H9 (cell line): Measurements from ENCODE around the gene PNKD. TPM values are rescaled to one million over a fixed set of nuclear protein-coding genes. Genes with fewer than 3 reads are reported as not detected.

ENCODE experiments used
- DNase-seq: peaks from one replicate; pipeline ENCODE4 v3.0.0-alpha.2; 2017
- H2AFZ ChIP-seq: one replicate; pipeline ENCODE4 v1.6.1; 2013; ENCODE audit warnings: mild to moderate bottlenecking, low read length, control low read depth, moderate library complexity
- H2AK5ac ChIP-seq: 2 replicates; pipeline ENCODE4 v1.6.1; 2013; ENCODE audit warnings: low read length, control low read depth, mixed read lengths; ENCODE audit not compliant: insufficient read length
- H2BK120ac ChIP-seq: one replicate; pipeline ENCODE4 v1.6.1; 2013; ENCODE audit warnings: low read depth, mild to moderate bottlenecking, low read length, control low read depth, inconsistent platforms; ENCODE audit not compliant: poor library complexity, severe bottlenecking
- H2BK12ac ChIP-seq: 2 replicates; pipeline ENCODE4 v1.6.1; 2013; ENCODE audit warnings: low read length, control low read depth, mixed read lengths, low read depth; ENCODE audit not compliant: insufficient read length
- H2BK15ac ChIP-seq: 2 replicates; pipeline ENCODE4 v1.6.1; 2013; ENCODE audit warnings: low read depth, low read length, control low read depth
- H2BK20ac ChIP-seq: one replicate; pipeline ENCODE4 v1.6.1; 2013; ENCODE audit warnings: low read depth, mild to moderate bottlenecking, low read length, control low read depth, inconsistent platforms; ENCODE audit not compliant: poor library complexity, severe bottlenecking
- H2BK5ac ChIP-seq: 2 replicates; pipeline ENCODE4 v1.6.1; 2013; ENCODE audit warnings: low read length, control low read depth, mixed read lengths; ENCODE audit not compliant: insufficient read length
- H3K14ac ChIP-seq: 2 replicates; pipeline ENCODE4 v1.6.1; 2013; ENCODE audit warnings: low read length, control low read depth; ENCODE audit not compliant: insufficient read depth
- H3K18ac ChIP-seq: 2 replicates; pipeline ENCODE4 v1.6.1; 2013; ENCODE audit warnings: low read depth, mild to moderate bottlenecking, mixed read lengths, low read length, control low read depth; ENCODE audit not compliant: insufficient read length
- H3K23ac ChIP-seq: 2 replicates; pipeline ENCODE4 v1.6.1; 2013; ENCODE audit warnings: low read length, control low read depth, mixed read lengths, low read depth; ENCODE audit not compliant: insufficient read length
- H3K23me2 ChIP-seq: 2 replicates; pipeline ENCODE4 v1.6.1; 2013; ENCODE audit warnings: low read depth, mild to moderate bottlenecking, mixed read lengths, low read length, control low read depth; ENCODE audit not compliant: insufficient read length, poor library complexity, severe bottlenecking
- H3K27ac ChIP-seq: 2 replicates; pipeline ENCODE4 v1.5.1; 2013; ENCODE audit warnings: low read length, control low read depth, mixed read lengths, low read depth; ENCODE audit not compliant: insufficient read length
- H3K27me3 ChIP-seq: 2 replicates; pipeline ENCODE4 v1.6.1; 2013; ENCODE audit warnings: low read length, control low read depth, inconsistent platforms; ENCODE audit not compliant: insufficient read depth
- H3K4ac ChIP-seq: 2 replicates; pipeline ENCODE4 v1.6.1; 2013; ENCODE audit warnings: low read depth, mild to moderate bottlenecking, control low read depth, inconsistent platforms, low read length, moderate library complexity
- H3K4me1 ChIP-seq: 2 replicates; pipeline ENCODE4 v1.6.1; 2013; ENCODE audit warnings: low read length, control low read depth, inconsistent platforms; ENCODE audit not compliant: insufficient read depth
- H3K4me2 ChIP-seq: 2 replicates; pipeline ENCODE4 v1.6.1; 2013; ENCODE audit warnings: low read length, control low read depth, mixed read lengths; ENCODE audit not compliant: insufficient read length, insufficient read depth
- H3K56ac ChIP-seq: 2 replicates; pipeline ENCODE4 v1.6.1; 2013; ENCODE audit warnings: low read depth, mild to moderate bottlenecking, mixed read lengths, low read length, control low read depth; ENCODE audit not compliant: insufficient read length
- H3K79me1 ChIP-seq: 2 replicates; pipeline ENCODE4 v1.6.1; 2013; ENCODE audit warnings: low read depth, mild to moderate bottlenecking, moderate library complexity, low read length, control low read depth, inconsistent platforms; ENCODE audit not compliant: insufficient read depth, poor library complexity, severe bottlenecking
- H3K79me2 ChIP-seq: 2 replicates; pipeline ENCODE4 v1.6.1; 2013; ENCODE audit warnings: low read length, control low read depth, inconsistent platforms; ENCODE audit not compliant: insufficient read depth
- H3K9ac ChIP-seq: 2 replicates; pipeline ENCODE4 v1.6.1; 2013; ENCODE audit warnings: low read length, control low read depth, mixed read lengths; ENCODE audit not compliant: insufficient read length; ENCODE audit errors: extremely low read depth
- H3K9me3 ChIP-seq: one replicate; pipeline ENCODE4 v1.6.1; 2013; ENCODE audit warnings: low read depth, low read length, inconsistent platforms; ENCODE audit not compliant: control insufficient read depth
- H3T11ph ChIP-seq: one replicate; pipeline ENCODE4 v1.6.1; 2013; ENCODE audit warnings: mild to moderate bottlenecking, low read length, control low read depth, inconsistent platforms
- H4K20me1 ChIP-seq: one replicate; pipeline ENCODE4 v1.6.1; 2013; ENCODE audit not compliant: control insufficient read depth, insufficient read length, insufficient read depth
- H4K5ac ChIP-seq: 2 replicates; pipeline ENCODE4 v1.6.1; 2013; ENCODE audit warnings: low read depth, mild to moderate bottlenecking, mixed read lengths, low read length, control low read depth; ENCODE audit not compliant: insufficient read length
- H4K8ac ChIP-seq: replicated peaks from 2 replicates; pipeline ENCODE4 v1.6.1; 2013; ENCODE audit warnings: low read length, control low read depth, mixed read lengths, low read depth; ENCODE audit not compliant: insufficient read length
- H4K91ac ChIP-seq: 2 replicates; pipeline ENCODE4 v1.6.1; 2013; ENCODE audit warnings: low read depth, mild to moderate bottlenecking, moderate library complexity, mixed read lengths, low read length, control low read depth; ENCODE audit not compliant: insufficient read length
- H3K27ac Mint-ChIP-seq, 3 experiments: 2 replicates in 2 of 3; 3 replicates in 1 of 3; pipeline ENCODE4 v1.8.0; 2020 to 2021; ENCODE audit warnings: mixed read lengths in 3 of 3, mild to moderate bottlenecking in 1 of 3, moderate library complexity in 1 of 3
- H3K27me3 Mint-ChIP-seq: 2 replicates; pipeline ENCODE4 v1.8.0; 2021; ENCODE audit warnings: low read depth, mild to moderate bottlenecking, moderate library complexity, mixed read lengths
- H3K36me3 Mint-ChIP-seq, 3 experiments: 2 replicates in 2 of 3; 3 replicates in 1 of 3; pipeline ENCODE4 v1.8.0; 2020 to 2021; ENCODE audit warnings: low read depth in 3 of 3, mixed read lengths in 3 of 3; ENCODE audit not compliant: insufficient read depth in 1 of 3
- H3K4me1 Mint-ChIP-seq, 2 experiments: 2 replicates each; pipeline ENCODE4 v1.8.0; 2020; ENCODE audit warnings: mixed read lengths in 2 of 2
- H3K4me3 Mint-ChIP-seq, 2 experiments: 2 replicates in 1 of 2; 3 replicates in 1 of 2; pipeline ENCODE4 v1.8.0; 2020 to 2021; ENCODE audit warnings: mild to moderate bottlenecking in 2 of 2, mixed read lengths in 2 of 2, moderate library complexity in 1 of 2
- H3K9me3 Mint-ChIP-seq, 2 experiments: 2 replicates in 1 of 2; 3 replicates in 1 of 2; pipeline ENCODE4 v1.8.0; 2020; ENCODE audit warnings: mild to moderate bottlenecking in 2 of 2, mixed read lengths in 2 of 2, moderate library complexity in 1 of 2
- WGBS: extraction: QIAGEN DNeasy Blood & Tissue Kit; methylation state at CpG from one replicate; pipeline ENCODE4 v1.1.7; 2013; ENCODE audit warnings: missing lambda C conversion rate, low lambda C conversion rate, mixed read lengths; ENCODE audit not compliant: insufficient read length; ENCODE audit errors: extremely low coverage; 5-methylcytosine and 5-hydroxymethylcytosine counted together
- total RNA-seq: library from RNA; stranded (reverse); gene quantifications from 2 replicates; pipeline ENCODE4 v1.2.1, GENCODE V29; 2021
- TF ChIP-seq, protein P1 (sequence below): fragments of 200-600 bp; sonication (generic); conservative IDR thresholded peaks from 3 replicates; pipeline ENCODE4 v1.8.0; 2021; ENCODE audit warnings: antibody characterized with exemption, mild to moderate bottlenecking

The PNKD gene
- total RNA-seq, 1 experiment from 2014 or later: 31.6 TPM

DNA sequence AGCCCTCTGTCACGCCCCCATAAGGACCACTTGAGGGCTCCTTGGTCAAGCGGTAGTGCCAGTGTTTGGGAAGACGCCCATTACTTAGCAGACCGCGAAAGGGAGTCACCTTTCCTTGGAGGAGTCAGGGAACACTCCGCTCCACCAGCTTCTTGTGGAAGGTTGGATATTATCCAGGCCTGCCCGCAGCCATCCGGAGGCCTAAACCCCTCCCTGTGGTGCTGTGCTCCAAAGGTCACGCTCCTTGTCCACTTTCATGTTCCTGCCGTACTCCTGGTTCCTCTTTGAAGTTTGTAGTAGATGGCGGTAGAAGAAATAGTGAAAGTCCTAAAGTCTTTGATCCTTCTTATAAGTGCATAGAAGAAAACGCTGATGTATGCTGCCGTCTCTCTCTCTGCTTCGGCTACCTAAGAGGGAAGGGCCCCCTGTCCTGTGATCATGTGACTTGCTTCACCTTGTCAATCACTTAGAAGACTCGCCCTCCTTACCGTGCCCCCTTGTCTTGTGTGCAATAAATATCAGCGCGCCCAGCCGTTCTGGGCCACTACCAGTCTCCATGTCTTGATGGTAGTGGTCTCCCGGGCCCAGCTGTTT is 84.6 kb downstream of the PNKD start:
- Mint-ChIP-seq H3K27me3 (no peaks in the 10 kb centered on the region; the same call in 1 of the 2 replicates), H3K27ac (no peak overlapping the region; a peak in 1 of 7 replicates), H3K9me3 (peaks cover 11 to 13% of the 10 kb centered on the region in 2 experiments; a peak in 4 of 5 replicates), H3K4me1 (peaks cover 19 to 24% of the 10 kb centered on the region in 2 experiments), H3K36me3 (peaks cover 0 to 5% (median 4%) of the 10 kb centered on the region in 3 experiments; a peak in 3 of 7 replicates), H3K4me3 (no peak overlapping the region; a peak in 1 of 5 replicates)
- WGBS: no CpG with 5 or more reads among the region's 20 CpGs
- H4K8ac ChIP-seq: no peak overlapping the region
- no peak overlapping the region for H2AK5ac ChIP-seq
- H3K9me3 ChIP-seq: no peaks in the 10 kb centered on the region
- H3K4ac ChIP-seq: no peak overlapping the region
- H3K4me2 ChIP-seq: no peak overlapping the region
- no peak overlapping the region for H3K56ac ChIP-seq
- no peak overlapping the region for H2BK20ac ChIP-seq
- H3K18ac ChIP-seq: no peak overlapping the region
- no peaks in the 10 kb centered on the region for H3K4me1 ChIP-seq
- H3K79me2 ChIP-seq: no peaks in the 10 kb centered on the region
- H2BK5ac ChIP-seq: no peak overlapping the region
- no peaks in the 10 kb centered on the region for H3K27me3 ChIP-seq
- H4K5ac ChIP-seq: no peak overlapping the region
- H2BK15ac ChIP-seq: no peak overlapping the region
- no peak overlapping the region for H3K27ac ChIP-seq
- H2BK12ac ChIP-seq: no peak overlapping the region
- H3K23ac ChIP-seq: no peak overlapping the region
- no peak overlapping the region for H4K91ac ChIP-seq
- H2BK120ac ChIP-seq: no peak overlapping the region
- no peak for DNase-seq
- H3T11ph ChIP-seq: no peak overlapping the region
- H3K79me1 ChIP-seq: no peaks in the 10 kb centered on the region
- H3K23me2 ChIP-seq: no peaks in the 10 kb centered on the region
- no peak overlapping the region for H2AFZ ChIP-seq
- no peak overlapping the region for H3K9ac ChIP-seq
- H4K20me1 ChIP-seq: no peaks in the 10 kb centered on the region
- no peak overlapping the region for H3K14ac ChIP-seq
- TF ChIP-seq, protein P1, sequence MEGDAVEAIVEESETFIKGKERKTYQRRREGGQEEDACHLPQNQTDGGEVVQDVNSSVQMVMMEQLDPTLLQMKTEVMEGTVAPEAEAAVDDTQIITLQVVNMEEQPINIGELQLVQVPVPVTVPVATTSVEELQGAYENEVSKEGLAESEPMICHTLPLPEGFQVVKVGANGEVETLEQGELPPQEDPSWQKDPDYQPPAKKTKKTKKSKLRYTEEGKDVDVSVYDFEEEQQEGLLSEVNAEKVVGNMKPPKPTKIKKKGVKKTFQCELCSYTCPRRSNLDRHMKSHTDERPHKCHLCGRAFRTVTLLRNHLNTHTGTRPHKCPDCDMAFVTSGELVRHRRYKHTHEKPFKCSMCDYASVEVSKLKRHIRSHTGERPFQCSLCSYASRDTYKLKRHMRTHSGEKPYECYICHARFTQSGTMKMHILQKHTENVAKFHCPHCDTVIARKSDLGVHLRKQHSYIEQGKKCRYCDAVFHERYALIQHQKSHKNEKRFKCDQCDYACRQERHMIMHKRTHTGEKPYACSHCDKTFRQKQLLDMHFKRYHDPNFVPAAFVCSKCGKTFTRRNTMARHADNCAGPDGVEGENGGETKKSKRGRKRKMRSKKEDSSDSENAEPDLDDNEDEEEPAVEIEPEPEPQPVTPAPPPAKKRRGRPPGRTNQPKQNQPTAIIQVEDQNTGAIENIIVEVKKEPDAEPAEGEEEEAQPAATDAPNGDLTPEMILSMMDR: no peak
